Femur (tissue), 1 donor: Measurements from ENCODE around the gene DENND10.
A peak's percentile ranks its signal among the peaks of the same experiment; 100 is the strongest.
"Not testable (repeated sequence)": the region's sequence is repeated elsewhere in the genome, so short reads cannot be mapped to it uniquely, and the experiment has no call there.

Experiments
- DNase-seq: peaks from one replicate; pipeline ENCODE4 v3.0.0-alpha.2; 2017

Gene DENND10, protein sequence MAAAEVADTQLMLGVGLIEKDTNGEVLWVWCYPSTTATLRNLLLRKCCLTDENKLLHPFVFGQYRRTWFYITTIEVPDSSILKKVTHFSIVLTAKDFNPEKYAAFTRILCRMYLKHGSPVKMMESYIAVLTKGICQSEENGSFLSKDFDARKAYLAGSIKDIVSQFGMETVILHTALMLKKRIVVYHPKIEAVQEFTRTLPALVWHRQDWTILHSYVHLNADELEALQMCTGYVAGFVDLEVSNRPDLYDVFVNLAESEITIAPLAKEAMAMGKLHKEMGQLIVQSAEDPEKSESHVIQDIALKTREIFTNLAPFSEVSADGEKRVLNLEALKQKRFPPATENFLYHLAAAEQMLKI

DNA sequence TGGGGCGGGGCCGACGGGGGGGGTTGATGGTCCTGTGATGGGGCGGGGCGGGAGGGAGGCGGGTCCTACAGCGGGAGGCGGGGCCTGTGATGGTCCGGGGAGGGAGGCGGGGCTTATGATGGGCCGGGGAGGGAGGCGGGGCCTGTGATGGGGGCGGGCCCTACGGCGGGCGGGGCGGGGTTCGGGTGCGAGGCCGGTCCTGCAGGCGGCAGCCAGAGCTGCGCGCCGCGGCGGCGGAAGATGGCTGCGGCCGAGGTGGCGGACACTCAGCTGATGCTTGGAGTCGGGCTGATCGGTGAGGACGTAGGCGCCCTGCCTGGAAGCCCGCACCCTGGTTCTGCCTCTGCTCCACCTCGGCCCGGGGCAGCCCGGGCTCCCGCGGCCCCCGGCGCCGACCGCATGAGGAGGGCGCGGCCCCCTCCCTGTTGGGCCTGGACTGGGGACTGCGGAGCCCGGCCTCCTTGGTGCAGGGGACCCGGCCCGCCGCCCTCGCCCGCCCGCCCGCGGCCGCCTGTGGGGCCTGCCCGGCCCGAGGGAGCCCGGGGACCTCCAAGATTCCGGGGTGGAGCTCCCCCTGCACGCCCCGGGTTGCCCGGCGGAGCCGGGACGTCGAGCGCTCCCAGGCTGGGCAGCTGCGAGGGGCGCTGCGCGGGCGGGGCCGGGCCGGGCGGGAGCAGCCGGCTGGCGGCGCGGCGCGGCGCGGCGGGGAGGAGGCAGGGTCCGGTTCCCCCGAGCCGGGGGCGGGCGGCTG is at the start of gene DENND10:
Gene DENND10, plus strand, starts transcription at position 211 of the 751 bp plus-strand sequence. Its CDS starts 30 bp downstream, at position 241.
- peak; percentile 93 for DNase-seq

DNA sequence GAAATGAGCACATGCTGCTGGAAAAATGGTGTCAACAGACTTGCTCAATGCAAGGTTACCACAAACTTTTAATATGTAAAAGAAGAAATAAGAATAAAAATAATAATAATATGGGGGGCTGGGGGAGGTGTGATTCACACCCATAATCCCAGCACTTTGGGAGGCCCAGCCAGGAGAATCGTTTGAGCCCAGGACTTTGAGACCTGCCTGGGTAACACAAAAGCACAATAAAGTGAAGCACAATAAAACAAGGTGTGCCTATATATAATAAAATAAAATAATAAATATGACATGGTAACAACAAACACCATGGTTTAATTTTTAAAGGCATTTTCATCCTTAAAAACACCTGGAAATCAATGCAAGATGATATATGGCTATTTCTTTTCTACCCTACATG is 48.4 kb upstream of the DENND10 start:
- DNase-seq: no peak

DNA sequence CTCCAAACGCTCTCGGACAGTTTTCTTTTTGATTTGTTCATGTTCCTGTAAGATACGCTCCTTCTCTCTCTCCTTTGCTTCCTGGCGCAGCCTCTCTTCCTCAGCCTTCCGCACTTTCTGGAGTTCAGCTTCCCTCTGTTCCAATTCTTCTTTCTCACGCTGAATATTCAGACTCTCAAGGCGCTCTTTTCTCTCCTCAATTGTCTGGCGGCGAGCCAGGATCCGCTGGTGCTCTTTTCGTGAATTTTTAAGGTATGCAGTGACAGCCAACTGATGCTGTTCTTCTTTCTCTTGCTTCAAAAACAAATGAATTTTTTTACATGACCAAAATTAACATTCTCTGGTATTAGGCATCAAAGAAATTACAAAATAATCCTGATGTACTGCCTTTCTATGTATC is 45.9 kb upstream of the DENND10 start:
- no peak for DNase-seq

DNA sequence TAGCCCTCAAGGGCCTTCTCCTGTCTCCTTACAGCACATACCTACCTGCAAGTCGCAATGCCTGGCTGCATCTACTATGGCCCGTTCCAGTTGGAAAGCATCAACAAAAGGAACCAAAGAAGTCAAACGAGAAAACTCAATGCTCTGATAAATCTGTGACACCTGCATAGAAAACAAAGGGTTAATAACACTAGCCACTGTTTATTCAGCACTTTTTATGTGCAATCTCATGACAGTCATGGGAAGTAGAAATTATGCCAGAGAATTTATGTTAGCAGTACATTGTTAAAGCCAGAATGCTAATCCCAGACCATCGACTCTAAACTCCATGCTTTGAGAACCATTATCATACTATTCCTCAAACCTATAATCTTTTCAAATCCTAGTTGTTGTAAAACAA is 44.4 kb upstream of the DENND10 start:
- no peak for DNase-seq

DNA sequence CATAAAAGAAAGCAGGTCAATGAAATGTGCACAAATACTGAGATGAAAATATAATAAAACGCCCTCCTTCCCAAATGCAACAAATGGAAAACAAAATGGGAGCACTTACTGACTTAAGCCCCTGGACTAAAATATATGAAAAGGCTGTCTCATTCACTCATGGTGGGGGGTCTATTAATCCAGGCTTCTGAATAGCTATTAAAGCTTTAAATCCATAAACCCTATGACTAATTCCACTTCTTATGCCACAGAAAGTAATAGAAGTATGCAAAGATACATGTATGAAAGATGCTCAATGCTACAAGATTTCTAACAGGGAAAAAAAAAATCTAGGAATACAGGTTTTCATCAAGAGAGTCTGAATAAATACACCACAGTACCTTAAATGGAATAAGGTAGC is 43.8 kb upstream of the DENND10 start:
- DNase-seq: no peak

DNA sequence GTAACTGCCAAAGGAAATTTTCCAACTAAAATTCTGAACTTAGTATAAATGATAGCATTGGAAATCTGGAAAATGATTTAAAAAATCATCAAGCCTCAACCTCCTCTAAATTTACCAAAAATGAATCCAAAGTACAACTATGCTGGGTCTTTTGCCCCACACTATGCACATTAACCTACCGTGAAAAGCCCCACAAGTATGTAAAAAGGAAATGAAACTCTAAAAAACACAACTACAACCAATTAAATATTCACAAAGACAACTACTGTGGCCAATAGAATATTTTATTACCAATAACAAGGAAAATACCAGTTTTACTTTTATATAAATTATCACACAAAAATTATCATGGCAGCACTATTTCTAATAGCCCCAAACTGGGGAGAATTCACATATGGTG is 42.6 kb upstream of the DENND10 start:
- no peak for DNase-seq

DNA sequence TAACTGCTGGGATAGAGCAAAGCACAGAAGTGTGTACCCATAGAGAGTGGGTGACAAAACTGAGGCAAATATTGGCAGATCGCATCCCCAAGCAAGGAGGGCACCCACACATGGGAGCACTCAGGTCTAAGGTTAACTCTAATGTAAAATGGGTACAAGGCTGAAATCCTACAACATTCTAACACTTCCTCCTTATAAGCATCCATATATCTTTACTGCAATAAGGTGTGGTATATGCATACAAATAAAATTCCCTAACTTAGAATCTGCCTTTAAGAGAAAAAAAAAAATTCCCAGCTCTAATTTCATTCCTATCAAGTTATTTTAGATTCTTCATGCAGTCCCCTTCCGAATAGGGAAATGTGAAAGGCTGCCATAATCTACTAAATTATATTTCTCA is 42.0 kb upstream of the DENND10 start:
- DNase-seq: no peak

DNA sequence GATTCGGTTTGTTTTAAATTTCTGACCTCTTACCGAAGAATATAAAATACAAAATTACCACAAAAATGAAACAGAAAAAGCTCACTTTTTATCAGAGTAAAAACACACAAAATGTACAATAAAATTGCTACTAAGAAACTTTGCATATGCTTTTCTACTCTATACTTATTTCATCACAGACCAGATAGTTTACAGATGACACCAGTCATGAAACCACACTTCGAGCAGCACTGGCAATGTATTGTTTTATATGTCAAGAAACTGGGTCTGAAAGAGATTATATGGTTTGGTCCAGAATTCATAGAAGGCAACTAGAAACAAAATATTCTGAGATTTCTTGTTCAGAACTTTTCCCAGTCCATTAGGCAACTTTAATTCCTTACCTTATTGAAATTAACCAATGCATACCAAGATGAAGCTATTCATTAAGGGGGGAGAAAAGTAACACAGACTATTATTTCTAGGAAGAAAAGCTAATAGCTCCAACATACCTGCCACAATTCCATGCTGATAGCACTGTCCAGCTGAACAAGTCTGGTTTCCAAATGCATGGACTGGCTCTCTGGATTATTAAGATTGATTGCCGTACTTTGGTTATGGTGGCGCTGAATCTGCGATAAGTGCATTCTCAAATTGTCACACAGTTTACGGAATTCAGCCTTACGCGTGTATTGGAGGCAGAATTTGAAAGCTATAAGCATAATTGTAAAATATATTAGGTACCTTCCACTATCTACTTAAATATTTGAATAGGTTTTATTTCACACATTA is 33.3 kb upstream of the DENND10 start:
- DNase-seq: no peak

DNA sequence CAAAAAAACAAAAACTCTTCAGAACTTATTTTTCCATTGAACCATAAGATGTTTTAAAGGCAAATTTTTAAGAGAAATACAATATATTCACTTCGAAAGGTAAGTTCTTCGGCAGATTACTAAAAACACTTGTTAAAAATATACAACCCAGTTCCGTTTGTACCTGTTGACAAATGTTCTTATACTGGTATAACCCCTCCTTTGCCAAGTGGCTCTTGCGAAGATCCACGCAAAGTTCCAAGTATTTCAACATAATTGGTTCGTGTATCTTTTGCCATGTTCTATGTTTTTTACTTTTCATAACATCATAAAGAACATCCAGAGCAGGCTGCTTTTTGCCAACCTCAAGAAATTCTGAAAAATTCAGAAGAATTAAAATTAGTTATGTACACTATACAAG is 30.3 kb upstream of the DENND10 start:
- DNase-seq: no peak

DNA sequence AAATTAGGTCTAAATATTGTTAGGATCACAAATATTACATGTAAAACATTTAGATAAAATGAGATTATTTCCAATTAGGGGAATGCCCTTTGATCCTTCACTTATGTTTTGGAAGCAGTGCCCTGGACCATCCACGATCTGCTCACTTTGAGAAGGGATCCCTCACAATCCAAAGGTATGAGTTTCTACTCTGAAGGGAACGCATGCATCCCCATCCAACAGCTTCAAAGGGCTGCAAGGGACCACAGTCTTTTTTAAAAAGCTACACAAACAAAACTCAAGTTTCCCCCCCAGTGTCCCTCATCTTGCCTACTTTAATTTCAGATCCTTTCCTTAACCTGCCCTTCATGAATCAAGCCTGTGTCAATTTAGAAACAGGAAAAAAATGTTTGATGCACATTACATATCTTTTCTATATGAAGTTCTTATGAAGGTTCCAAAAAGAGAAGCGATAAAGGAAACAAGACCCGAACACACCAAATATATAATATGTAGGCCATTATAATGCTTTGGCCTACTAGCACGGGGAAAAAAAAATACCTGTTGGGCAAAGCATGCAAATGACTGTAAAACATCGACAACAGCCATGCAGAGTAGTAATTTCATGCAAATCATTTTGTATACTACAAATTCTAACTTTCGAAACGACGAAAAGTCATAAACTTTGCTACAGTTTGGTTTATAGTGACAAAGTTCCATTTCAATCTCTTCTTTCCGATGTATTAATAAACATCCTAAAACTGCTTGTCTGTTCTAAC is 25.3 kb upstream of the DENND10 start:
- DNase-seq: no peak

DNA sequence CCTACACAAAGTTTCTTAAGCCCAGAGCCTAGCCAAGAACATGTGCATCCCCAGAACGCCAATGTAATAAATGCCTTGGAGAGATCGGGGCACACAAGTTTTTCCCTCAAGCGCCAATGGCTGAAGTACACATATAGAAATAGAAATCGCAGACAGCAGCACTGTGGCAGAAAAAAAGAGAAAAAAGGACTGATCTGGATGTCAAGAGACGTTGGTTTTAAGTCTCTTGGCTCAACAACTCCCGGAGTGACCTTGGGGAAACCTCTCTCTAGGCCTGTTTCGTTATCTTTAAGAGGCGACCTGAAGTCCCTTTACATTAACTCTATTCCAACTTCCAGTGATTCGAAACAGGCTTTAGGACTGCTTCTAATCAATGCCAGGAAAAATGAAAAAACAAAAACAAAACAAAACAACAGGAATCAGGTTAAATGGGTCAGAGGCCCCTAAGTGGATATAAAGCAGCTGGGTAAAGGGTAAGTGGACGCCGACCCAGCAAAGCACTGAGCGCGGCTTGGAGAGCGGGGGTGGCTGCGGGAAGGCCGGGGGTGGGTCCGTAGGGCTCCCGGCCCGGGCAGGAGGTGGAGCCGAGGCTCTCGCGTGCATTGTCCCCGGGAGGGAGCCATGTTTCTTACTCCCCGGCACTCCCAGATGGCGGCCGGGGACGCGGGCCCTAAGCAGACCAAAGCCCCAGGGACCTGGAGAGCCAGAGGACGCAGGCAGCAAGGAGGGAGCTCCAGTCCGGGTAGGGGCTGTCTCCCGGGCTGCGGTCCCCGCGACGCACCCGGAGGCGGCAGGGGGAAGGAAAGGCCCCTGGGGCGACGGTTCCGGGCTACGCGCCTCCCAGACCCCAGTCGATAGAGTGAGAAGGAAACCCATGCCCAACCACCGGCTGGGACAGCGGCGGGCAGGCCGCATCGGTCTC is 24.1 kb upstream of the DENND10 start:
- DNase-seq: peak; percentile 80

DNA sequence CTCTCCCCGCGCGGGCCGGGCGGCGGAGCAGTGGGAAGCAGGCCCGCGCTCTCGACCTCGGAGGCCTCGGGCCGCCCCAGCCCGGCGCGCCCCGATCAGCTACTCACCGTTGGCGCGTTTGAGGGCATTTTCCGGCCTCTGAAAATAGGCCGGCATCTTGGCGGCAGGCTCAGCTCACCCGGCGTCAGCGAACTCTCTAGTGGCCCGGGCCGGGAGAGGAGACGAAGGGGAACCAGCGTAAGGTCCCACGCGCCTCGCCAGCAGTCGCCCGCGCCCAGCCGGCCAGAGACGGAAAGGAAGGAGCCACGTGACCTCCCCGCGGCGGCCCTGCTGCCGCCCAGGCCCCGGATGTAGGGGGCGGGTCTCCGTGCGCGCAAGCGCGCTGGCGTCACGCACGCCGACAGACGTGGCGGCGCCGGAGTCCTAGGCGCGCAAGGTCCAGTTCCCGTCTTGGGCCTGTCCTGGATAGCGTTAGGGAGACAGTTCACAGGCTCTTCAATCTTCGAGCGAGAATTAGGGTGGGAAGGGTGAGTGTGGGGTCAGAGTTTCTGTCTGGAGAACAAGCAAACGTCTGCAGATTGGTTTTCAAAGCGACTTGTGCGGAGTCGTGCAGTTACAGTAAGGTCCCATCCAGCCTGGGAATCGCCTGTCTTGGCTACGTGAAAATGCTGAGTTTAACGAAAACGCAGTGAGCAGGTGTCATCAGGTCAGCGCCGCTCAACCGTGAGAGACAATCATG is 23.2 kb upstream of the DENND10 start, which contains the start of gene EIF3A:
Gene EIF3A, minus strand, starts transcription at position 297 of the 739 bp plus-strand sequence. Its CDS starts 141 bp downstream, at position 156.
- peak; percentile 96 for DNase-seq

DNA sequence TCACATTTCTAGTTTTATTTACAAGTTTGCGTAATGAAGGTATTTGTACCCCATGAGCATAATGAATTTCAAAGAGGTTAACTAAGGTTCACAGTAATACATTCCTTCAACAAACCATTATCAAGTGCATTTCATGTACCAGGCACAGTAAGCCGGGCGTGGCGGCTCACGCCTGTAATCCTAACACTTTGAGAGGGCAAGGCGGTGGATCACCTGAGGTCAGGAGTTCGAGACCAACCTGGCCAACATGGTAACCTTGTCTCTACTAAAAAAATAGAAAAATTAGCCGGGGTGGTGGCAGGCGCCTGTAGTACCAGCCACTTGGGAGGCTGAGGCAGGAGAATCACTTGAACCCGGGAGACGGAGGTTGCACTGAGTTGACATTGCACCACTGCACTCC is 19.0 kb upstream of the DENND10 start:
- no peak for DNase-seq

DNA sequence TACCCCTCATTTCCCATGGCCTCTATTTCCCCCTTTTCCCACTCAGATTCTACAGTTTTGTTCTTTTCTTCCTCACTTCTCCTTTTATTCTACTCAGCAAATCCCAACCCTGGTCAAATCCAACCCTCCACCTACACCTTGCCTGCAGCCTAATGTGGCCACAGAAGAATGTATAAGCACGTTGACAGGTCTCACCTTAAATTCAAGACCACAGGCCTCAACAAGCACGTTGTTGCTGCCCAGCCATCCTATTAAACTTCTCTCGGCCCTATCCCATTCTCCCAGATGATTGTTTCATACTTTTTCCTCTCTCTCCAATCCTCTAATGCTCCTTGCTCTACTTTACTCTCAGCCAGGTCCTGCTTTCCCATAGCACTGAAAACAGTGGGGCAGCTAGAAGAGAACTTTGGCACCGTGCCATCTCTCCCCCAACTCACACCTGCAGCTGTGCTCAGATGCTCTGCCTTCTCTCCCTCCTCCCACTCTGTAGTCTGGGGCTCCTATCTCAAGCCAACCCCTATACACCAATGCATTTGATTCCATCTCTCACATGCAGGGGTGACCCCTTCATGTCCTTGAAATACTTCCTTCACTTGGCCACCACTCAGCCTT is 16.5 kb upstream of the DENND10 start:
- no peak for DNase-seq

DNA sequence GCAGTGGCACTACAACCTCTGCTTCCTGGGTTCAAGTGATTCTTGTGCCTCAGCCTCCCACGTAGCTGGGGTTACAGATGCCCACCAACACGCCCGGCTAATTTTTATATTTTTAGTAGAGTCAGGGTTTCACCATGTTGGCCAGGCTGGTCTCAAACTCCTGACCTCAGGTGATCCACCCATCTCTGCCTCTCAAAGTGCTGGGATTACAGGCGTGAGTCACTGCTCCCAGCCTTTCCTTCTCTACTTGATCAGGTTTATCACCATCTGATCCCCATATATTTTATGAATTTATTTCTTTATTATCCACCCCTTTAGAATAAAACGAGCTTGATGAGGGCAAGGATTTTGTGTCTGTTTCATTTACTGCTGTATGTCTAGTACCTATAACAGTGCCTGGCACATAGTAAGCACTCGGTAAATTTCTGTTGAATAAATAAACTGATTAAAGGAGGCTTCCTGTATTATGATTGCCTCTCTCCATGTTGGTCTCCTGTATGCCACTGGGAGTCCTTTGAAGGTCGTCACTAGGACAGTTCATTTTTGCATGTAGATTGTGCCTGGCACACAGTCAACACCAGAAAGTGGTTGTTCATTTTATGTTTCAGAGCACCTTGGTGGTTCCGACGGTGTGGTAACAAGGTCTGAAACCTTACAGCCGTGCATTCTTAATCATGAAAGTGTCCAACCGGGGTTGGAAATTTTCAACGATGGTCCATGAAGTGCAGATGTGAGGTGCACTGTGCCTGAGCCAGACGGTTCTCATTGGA is 13.7 kb upstream of the DENND10 start:
- DNase-seq: no peak

DNA sequence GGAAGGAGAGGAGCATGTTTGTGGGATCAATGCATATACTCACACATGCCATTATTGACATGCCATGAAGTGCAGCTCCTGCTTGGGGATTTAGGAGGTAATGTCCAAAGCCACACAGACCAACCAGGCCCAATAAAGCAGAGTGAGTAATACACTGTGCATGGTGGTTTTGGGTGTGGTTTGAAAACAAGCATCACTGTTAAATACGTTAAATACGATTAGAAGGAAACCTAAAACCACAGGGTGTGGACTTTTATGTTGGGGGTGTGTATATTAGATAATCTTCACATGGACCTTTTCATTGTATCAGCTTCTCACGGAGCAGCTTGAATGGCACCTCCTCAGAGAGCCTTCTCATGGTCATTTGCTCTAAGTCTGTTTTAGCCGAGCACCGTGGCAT is 12.9 kb upstream of the DENND10 start:
- no peak for DNase-seq

DNA sequence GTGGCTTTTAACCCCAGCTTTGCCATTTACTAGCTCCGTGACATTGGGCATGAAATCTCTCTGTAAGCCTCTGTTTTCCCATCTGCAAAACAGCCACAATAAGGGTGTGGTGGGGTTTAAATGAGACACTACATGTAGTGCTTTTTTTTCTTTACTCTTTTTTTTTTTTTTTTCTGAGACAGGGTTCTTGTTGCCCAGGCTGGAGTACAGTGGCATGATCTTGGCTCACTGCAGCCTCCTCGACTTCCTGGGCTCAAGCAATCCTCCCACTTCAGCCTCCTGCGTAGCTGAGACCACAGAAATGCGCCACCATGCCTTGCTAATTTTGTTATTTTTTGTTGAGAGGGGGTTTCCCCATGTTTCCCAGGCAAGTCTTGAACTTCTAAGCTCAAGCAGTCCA is 8.3 kb upstream of the DENND10 start:
- no peak for DNase-seq

DNA sequence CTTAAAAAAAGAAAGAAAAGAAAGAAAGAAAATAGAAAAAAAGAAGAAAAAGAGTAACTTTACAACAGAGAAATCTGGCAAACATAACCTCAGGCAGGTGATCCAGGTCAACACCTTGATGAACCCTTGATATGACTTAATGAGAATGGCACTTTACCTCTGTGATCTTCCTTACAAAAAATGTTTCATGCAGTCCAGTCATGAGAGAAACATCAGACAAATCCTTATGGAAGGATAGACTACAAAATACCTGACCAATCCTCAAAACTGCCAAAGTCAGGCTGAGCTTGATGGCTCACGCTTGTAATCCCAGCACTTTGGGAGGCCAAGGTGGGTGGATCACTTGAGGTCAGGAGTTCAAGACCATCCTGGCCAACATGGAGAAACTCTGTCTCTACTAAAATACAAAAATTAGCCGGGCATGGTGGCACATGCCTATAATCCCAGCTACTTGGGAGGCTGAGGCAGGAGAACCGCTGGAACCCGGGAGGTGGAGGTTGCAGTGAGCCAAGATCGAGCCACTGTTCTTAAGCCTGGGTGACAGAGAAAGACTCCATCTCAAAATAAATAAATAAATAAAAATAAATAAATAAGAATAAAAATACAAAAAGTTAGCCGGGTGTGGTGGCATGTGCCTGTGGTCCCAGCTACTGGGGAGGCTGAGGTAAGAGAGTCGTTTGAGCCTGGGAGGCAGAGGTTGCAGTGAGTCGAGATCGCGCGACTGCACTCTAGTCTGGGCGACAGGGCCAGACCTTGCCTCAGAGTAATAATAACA is 7.1 kb upstream of the DENND10 start:
- not testable (repeated sequence) for DNase-seq

DNA sequence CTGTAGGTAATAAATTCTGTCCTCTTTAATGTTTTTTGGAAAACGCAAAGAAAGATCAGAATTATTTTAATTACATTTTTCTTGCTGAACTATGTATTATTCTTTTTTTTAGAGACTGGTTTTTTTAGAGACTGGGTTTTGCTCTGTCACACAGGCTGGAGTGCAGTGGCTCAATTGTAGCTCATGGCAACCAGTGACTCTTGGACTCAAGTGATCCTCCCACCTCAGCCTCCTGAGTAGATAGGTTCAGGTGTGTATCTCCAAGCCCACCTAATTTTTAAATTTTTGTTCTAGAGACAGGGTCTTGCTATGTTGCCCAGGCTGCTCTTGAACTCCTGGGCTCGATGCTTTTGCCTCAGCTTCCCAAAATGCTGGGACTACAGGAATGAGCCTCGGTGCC is 5.3 kb upstream of the DENND10 start:
- DNase-seq: no peak
